SK-N-SH (cell line): ENCODE data around the gene FXR1. TPM values are rescaled to one million over a fixed set of nuclear protein-coding genes. Genes with fewer than 3 reads are reported as not detected.

Experiments used
- CTCF ChIA-PET: fragments of 300-600, 350-600 bp; formaldehyde crosslinking; extraction: SDS; loops from one replicate; lab custom pipeline; 2021; lab: Yijun Ruan, JAX
- POLR2A ChIA-PET: fragments of 350-600 bp; sonication (Branson Sonifier 250); formaldehyde crosslinking; extraction: SDS; loops from one replicate; lab custom pipeline; 2020; ENCODE audit warnings: antibody characterized with exemption, inconsistent platforms; lab: Yijun Ruan, JAX
- DNase-seq: peaks from one replicate; pipeline ENCODE4 v3.0.0; 2012
- H2AFZ ChIP-seq: fragments of 200-600 bp; sonication (generic); 2 replicates; pipeline ENCODE4 v1.8.1; 2016; ENCODE audit warnings: antibody characterized with exemption, mild to moderate bottlenecking, low read depth
- H3F3A ChIP-seq: fragments of 200-600 bp; sonication (generic); replicated peaks from 2 replicates; pipeline ENCODE3; 2016; ENCODE audit warnings: antibody characterized with exemption, mild to moderate bottlenecking; ENCODE audit not compliant: insufficient read depth
- H3K27ac ChIP-seq, 2 experiments: fragments of 200-500 bp in 1 of 2; fragments of 200-600 bp in 1 of 2; sonication (Bioruptor generic) in 1 of 2; sonication (generic), shearing (Covaris generic) in 1 of 2; 2 replicates each; pipeline versions ENCODE4 v1.5.1 to v1.6.1; 2014 to 2016; ENCODE audit warnings: low read depth in 2 of 2, inconsistent platforms in 1 of 2, low read length in 1 of 2, mild to moderate bottlenecking in 1 of 2, mixed read lengths in 1 of 2
- H3K27me3 ChIP-seq: fragments of 200-600 bp; sonication (generic), shearing (Covaris generic); 2 replicates; pipeline ENCODE4 v1.6.1; 2016; ENCODE audit warnings: mixed run types; ENCODE audit not compliant: insufficient read depth
- H3K36me3 ChIP-seq, 2 experiments: fragments of 200-500 bp in 1 of 2; fragments of 200-600 bp in 1 of 2; sonication (Bioruptor generic) in 1 of 2; sonication (generic) in 1 of 2; replicated peaks in 1 of 2; 2 replicates each; pipeline versions ENCODE3 to v1.5.1; 2014 to 2016; ENCODE audit warnings: low read length in 1 of 2, mild to moderate bottlenecking in 1 of 2; ENCODE audit not compliant: insufficient read depth in 2 of 2, control insufficient read depth in 1 of 2
- H3K4me1 ChIP-seq, 2 experiments: fragments of 200-500 bp in 1 of 2; fragments of 200-600 bp in 1 of 2; sonication (Bioruptor generic) in 1 of 2; sonication (generic), shearing (Covaris generic) in 1 of 2; 2 replicates each; pipeline versions ENCODE4 v1.5.1 to v1.6.1; 2014 to 2016; ENCODE audit warnings: low read depth in 1 of 2, low read length in 1 of 2, mixed run types in 1 of 2; ENCODE audit not compliant: insufficient read depth in 2 of 2, control insufficient read depth in 1 of 2
- H3K4me2 ChIP-seq: fragments of 200-600 bp; sonication (generic), shearing (Covaris generic); 2 replicates; pipeline ENCODE4 v1.6.1; 2017; ENCODE audit warnings: mixed run types
- H3K4me3 ChIP-seq, 2 experiments: fragments of 200-500 bp in 1 of 2; fragments of 200-600 bp in 1 of 2; sonication (Bioruptor generic) in 1 of 2; sonication (generic), shearing (Covaris generic) in 1 of 2; 2 replicates each; pipeline versions ENCODE4 v1.5.1 to v1.8.1; 2014 to 2016; ENCODE audit warnings: low read depth in 2 of 2, inconsistent platforms in 1 of 2, low read length in 1 of 2, mild to moderate bottlenecking in 1 of 2, mixed read lengths in 1 of 2, moderate library complexity in 1 of 2
- H3K79me2 ChIP-seq: fragments of 200-600 bp; sonication (generic); 2 replicates; pipeline ENCODE4 v1.8.1; 2017; ENCODE audit warnings: mild to moderate bottlenecking; ENCODE audit not compliant: insufficient read depth
- H3K9ac ChIP-seq: fragments of 200-600 bp; sonication (generic); 2 replicates; pipeline ENCODE4 v1.6.1; 2017; ENCODE audit warnings: mixed run types
- H3K9me2 ChIP-seq: fragments of 200-600 bp; sonication (generic); 2 replicates; pipeline ENCODE4 v1.6.1; 2017; ENCODE audit warnings: mixed run types
- H3K9me3 ChIP-seq: fragments of 200-600 bp; sonication (generic); 2 replicates; pipeline ENCODE4 v1.6.1; 2017; ENCODE audit warnings: mixed run types, mild to moderate bottlenecking, moderate library complexity
- H4K20me1 ChIP-seq: fragments of 200-600 bp; sonication (generic); 2 replicates; pipeline ENCODE4 v1.6.1; 2017; ENCODE audit warnings: mild to moderate bottlenecking, mixed run types; ENCODE audit not compliant: insufficient read depth
- EP300 ChIP-seq, 2 experiments: IDR thresholded peaks; 2 replicates each; pipeline versions ENCODE4 v1.4.0 to v1.6.1; 2012; ENCODE audit warnings: borderline replicate concordance in 1 of 2, low read depth in 1 of 2, low read length in 1 of 2
- FOXJ3 ChIP-seq: sonication (generic); formaldehyde crosslinking; IDR thresholded peaks from 2 replicates; pipeline ENCODE4 v1.5.1; 2020; ENCODE audit warnings: mild to moderate bottlenecking, missing genetic modification reagents
- FOXM1 ChIP-seq: IDR thresholded peaks from 2 replicates; pipeline ENCODE4 v1.4.0; 2012; ENCODE audit warnings: low read depth, mild to moderate bottlenecking
- GABPA ChIP-seq: IDR thresholded peaks from 2 replicates; pipeline ENCODE4 v1.4.0; 2012; ENCODE audit warnings: low read depth, mild to moderate bottlenecking
- GATA2 ChIP-seq: sonication (generic); formaldehyde crosslinking; IDR thresholded peaks from 2 replicates; pipeline ENCODE4 v1.5.0; 2020; ENCODE audit warnings: mild to moderate bottlenecking, missing genetic modification reagents
- JUND ChIP-seq: IDR thresholded peaks from 2 replicates; pipeline ENCODE4 v1.4.0; 2012
- NFIC ChIP-seq: IDR thresholded peaks from 2 replicates; pipeline ENCODE4 v1.4.0; 2012; ENCODE audit warnings: borderline replicate concordance
- RAD21 ChIP-seq: IDR thresholded peaks from 2 replicates; pipeline ENCODE4 v1.6.1; 2012; ENCODE audit warnings: mild to moderate bottlenecking, low read length
- RCOR1 ChIP-seq: fragments of 150-350 bp; IDR thresholded peaks from 2 replicates; pipeline ENCODE4 v1.6.1; 2017; ENCODE audit warnings: antibody characterized with exemption, low read length
- RFX5 ChIP-seq: IDR thresholded peaks from 2 replicates; pipeline ENCODE4 v1.6.1; 2012; ENCODE audit warnings: mild to moderate bottlenecking, improper control_type of control experiment, low read length
- SIN3A ChIP-seq: IDR thresholded peaks from 2 replicates; pipeline ENCODE4 v1.6.1; 2012; ENCODE audit warnings: low read depth, mild to moderate bottlenecking, low read length, moderate library complexity, borderline replicate concordance
- SMC3 ChIP-seq: IDR thresholded peaks from 2 replicates; pipeline ENCODE4 v1.6.1; 2012; ENCODE audit warnings: low read depth, low read length, improper control_type of control experiment
- TEAD4 ChIP-seq: IDR thresholded peaks from 2 replicates; pipeline ENCODE4 v1.4.0; 2012; ENCODE audit warnings: mild to moderate bottlenecking, borderline replicate concordance; ENCODE audit not compliant: insufficient read depth
- YY1 ChIP-seq: IDR thresholded peaks from 2 replicates; pipeline ENCODE4 v1.4.0; 2012; ENCODE audit warnings: low read depth, mild to moderate bottlenecking
- WGBS: methylation state at CpG from one replicate; pipeline ENCODE4 v1.1.6; 2017; ENCODE audit warnings: low lambda C conversion rate; 5-methylcytosine and 5-hydroxymethylcytosine counted together
- polyA plus RNA-seq, 3 experiments: library from polyadenylated mRNA; depleted of rRNA; stranded (reverse); fragments of >200 nt; gene quantifications; 2 replicates each; pipeline ENCODE4 v1.2.3, GENCODE V29; 2012
- TF ChIP-seq, protein P1 (sequence below): IDR thresholded peaks from 2 replicates; pipeline ENCODE4; 2012
- TF ChIP-seq, protein P2 (sequence below): IDR thresholded peaks from 2 replicates; pipeline ENCODE4 v1.4.0; 2012; ENCODE audit warnings: low read depth, borderline replicate concordance
- TF ChIP-seq, protein P3 (sequence below): IDR thresholded peaks from 2 replicates; pipeline ENCODE4 v1.4.0; 2012; ENCODE audit warnings: low read depth
- TF ChIP-seq, protein P4 (sequence below): fragments of 150-350 bp; IDR thresholded peaks from 2 replicates; pipeline ENCODE4 v1.6.1; 2016; ENCODE audit warnings: mild to moderate bottlenecking, low read depth, low read length

Gene FXR1
- polyA plus RNA-seq, 1 of the 3 experiments (the other 2 are of a cell fraction): 114 TPM

DNA sequence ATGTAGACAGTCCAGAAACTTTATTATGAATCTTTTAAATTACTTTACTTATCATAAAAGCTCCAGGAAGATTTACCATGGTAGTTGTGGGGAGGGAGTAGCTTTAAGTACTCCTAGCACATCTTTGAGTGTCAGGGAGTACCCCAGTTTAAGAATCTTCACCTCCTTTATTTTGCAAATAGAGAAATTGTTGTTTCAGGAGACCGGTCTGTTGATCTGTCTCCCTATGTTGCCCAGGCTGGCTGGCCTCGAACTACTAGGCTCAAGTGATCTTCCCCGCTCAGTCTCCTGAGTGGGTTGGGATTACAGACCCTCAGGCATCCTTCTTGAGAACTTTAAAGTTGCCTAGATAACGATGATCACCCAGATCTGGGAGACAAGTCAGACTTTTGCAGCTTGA lies 11.1 kb downstream of the FXR1 start:
- peaks cover 96% of the 10 kb centered on the region for H4K20me1 ChIP-seq
- H3K9me3 ChIP-seq: 0 out of 2 replicates have a peak, but pooled peaks cover 4% of the 10 kb centered on the region
- H3F3A ChIP-seq: peaks cover 5% of the 10 kb centered on the region
- TF ChIP-seq GABPA (no peak), JUND (no peak), FOXM1 (no peak), NFIC (no peak), GATA2 (CRISPR knock-in tag) (no peak), RCOR1 (no peak), SMC3 (no peak), EP300 (IDR thresholded peaks at IDR 0.05; ENCODE audit: borderline replicate concordance in 1 of 2, low read depth in 1 of 2, low read length in 1 of 2) (no peak), RFX5 (no peak), TEAD4 (no peak), FOXJ3 (no peak), RAD21 (no peak), SIN3A (no peak), YY1 (no peak)
- TF ChIP-seq, protein P1, sequence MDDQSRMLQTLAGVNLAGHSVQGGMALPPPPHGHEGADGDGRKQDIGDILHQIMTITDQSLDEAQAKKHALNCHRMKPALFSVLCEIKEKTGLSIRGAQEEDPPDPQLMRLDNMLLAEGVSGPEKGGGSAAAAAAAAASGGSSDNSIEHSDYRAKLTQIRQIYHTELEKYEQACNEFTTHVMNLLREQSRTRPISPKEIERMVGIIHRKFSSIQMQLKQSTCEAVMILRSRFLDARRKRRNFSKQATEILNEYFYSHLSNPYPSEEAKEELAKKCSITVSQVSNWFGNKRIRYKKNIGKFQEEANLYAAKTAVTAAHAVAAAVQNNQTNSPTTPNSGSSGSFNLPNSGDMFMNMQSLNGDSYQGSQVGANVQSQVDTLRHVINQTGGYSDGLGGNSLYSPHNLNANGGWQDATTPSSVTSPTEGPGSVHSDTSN: no peak
- TF ChIP-seq, protein P2, sequence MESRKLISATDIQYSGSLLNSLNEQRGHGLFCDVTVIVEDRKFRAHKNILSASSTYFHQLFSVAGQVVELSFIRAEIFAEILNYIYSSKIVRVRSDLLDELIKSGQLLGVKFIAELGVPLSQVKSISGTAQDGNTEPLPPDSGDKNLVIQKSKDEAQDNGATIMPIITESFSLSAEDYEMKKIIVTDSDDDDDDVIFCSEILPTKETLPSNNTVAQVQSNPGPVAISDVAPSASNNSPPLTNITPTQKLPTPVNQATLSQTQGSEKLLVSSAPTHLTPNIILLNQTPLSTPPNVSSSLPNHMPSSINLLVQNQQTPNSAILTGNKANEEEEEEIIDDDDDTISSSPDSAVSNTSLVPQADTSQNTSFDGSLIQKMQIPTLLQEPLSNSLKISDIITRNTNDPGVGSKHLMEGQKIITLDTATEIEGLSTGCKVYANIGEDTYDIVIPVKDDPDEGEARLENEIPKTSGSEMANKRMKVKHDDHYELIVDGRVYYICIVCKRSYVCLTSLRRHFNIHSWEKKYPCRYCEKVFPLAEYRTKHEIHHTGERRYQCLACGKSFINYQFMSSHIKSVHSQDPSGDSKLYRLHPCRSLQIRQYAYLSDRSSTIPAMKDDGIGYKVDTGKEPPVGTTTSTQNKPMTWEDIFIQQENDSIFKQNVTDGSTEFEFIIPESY: no peak
- TF ChIP-seq, protein P3, sequence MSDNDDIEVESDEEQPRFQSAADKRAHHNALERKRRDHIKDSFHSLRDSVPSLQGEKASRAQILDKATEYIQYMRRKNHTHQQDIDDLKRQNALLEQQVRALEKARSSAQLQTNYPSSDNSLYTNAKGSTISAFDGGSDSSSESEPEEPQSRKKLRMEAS: no peak
- TF ChIP-seq, protein P4, sequence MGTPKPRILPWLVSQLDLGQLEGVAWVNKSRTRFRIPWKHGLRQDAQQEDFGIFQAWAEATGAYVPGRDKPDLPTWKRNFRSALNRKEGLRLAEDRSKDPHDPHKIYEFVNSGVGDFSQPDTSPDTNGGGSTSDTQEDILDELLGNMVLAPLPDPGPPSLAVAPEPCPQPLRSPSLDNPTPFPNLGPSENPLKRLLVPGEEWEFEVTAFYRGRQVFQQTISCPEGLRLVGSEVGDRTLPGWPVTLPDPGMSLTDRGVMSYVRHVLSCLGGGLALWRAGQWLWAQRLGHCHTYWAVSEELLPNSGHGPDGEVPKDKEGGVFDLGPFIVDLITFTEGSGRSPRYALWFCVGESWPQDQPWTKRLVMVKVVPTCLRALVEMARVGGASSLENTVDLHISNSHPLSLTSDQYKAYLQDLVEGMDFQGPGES: no peak
- no peak overlapping the region for H2AFZ ChIP-seq
- H3K4me3 ChIP-seq: no peak overlapping the region
- WGBS: 93% methylated on average over 3 of the region's 4 CpGs
- no peak overlapping the region for H3K9ac ChIP-seq
- H3K27ac ChIP-seq: no peak overlapping the region
- no peak overlapping the region for H3K4me2 ChIP-seq
- peaks cover 2 to 16% of the 10 kb centered on the region in 2 experiments for H3K36me3 ChIP-seq
- no peaks in the 10 kb centered on the region; a peak in 1 of 4 replicates for H3K4me1 ChIP-seq
- no peak for DNase-seq
- peaks cover 99% of the 10 kb centered on the region for H3K79me2 ChIP-seq
- ChIA-PET CTCF (no interaction called here), POLR2A (no interaction called here)
- H3K27me3 ChIP-seq: no peaks in the 10 kb centered on the region
- no peaks in the 10 kb centered on the region for H3K9me2 ChIP-seq
